ENCODE measurements around the gene CDH4. TPM values are rescaled to one million over a fixed set of nuclear protein-coding genes. Genes with fewer than 3 reads are reported as not detected.
A peak's percentile ranks its signal among the peaks of the same experiment; 100 is the strongest.

Gene CDH4
- total and polyA plus RNA-seq, 2 of the 8 experiments (the other 6 are each of a cell fraction or from before 2014, with no cell fraction given), result 4.3 to 7.9 TPM

GRCh38 chr20:61628480-61628879 is 376.4 kb downstream of the CDH4 start:
- H3K23me2 ChIP-seq (ENCODE audit: low read depth, low read length), result peaks cover 10% of the 10 kb centered on the region; the same call in 1 of the 2 replicates
- H2BK12ac ChIP-seq (ENCODE audit: low read depth, low read length), result 0 out of 2 replicates have a peak overlapping the region, but pooled peaks have one; percentile 27
- H3K4me3 ChIP-seq (ENCODE audit: extremely low read depth in 1 of 4, insufficient read depth in 2 of 4, low read depth in 3 of 4, low read length in 4 of 4), result no peak overlapping the region
- H3K18ac ChIP-seq (ENCODE audit: extremely low read depth, low read length), result no peak overlapping the region
- no peak overlapping the region for H3K56ac ChIP-seq (replicated peaks; ENCODE audit: insufficient read length, low read depth, low read length)
- no peak overlapping the region for H2BK15ac ChIP-seq (ENCODE audit: low read length)
- H2BK5ac ChIP-seq (ENCODE audit: low read depth, low read length), result no peak overlapping the region
- H3K4ac ChIP-seq (replicated peaks; ENCODE audit: insufficient read length, low read depth, low read length), result no peak overlapping the region
- no peaks in the 10 kb centered on the region for H3K79me2 ChIP-seq (ENCODE audit: control insufficient read depth in 1 of 2, insufficient read depth in 2 of 2, low read length in 2 of 2)
- peaks cover 0 to 2% (median 0%) of the 10 kb centered on the region in 4 experiments; a peak in 3 of 7 replicates for H3K27me3 ChIP-seq (replicated peaks in 1 of 4; ENCODE audit: control insufficient read depth in 3 of 4, extremely low read depth in 1 of 4, insufficient read depth in 3 of 4, low read length in 3 of 4)
- WGBS, 2 experiments (ENCODE audit: extremely low coverage in 1 of 2, insufficient coverage in 1 of 2, insufficient read length in 1 of 2, insufficient replicate concordance in 2 of 2, low coverage in 1 of 2, low lambda C conversion rate in 2 of 2, missing lambda C conversion rate in 1 of 2), result 100% methylated on average over 7 of the region's 10 CpGs; no CpG with 5 or more reads in 1 of the 2 experiments
- H4K5ac ChIP-seq (ENCODE audit: insufficient read length, low read depth, low read length), result no peak overlapping the region
- ChIA-PET POLR2A (ENCODE audit: partially characterized antibody) (no interaction called here), CTCF (ENCODE audit: partially characterized antibody) (interaction anchor here (1.4 to 2.3 kb wide), 2 partner anchors 15 to 60 kb away, joined by 3 to 11 read pairs; no protein-coding TSS in a partner anchor)
- H4K8ac ChIP-seq (ENCODE audit: extremely low read depth, insufficient read depth, low read length), result no peak overlapping the region
- no peaks in the 10 kb centered on the region for H3K9me3 ChIP-seq (ENCODE audit: insufficient read depth in 2 of 2, low read depth in 1 of 2, low read length in 1 of 2)
- no peak overlapping the region for H2AK5ac ChIP-seq (ENCODE audit: low read depth, low read length)
- H3K4me2 ChIP-seq (ENCODE audit: insufficient read depth in 1 of 2, low read depth in 2 of 2, low read length in 2 of 2), result no peak overlapping the region
- H3K27ac ChIP-seq (ENCODE audit: low read depth, low read length), result no peak overlapping the region
- no peak overlapping the region for H2BK120ac ChIP-seq (replicated peaks; ENCODE audit: low read depth, low read length)
- no peak overlapping the region for H2BK20ac ChIP-seq (ENCODE audit: low read length)
- H3K23ac ChIP-seq (ENCODE audit: insufficient read length), result no peak overlapping the region
- 0 out of 2 replicates have a peak, but pooled peaks cover 2% of the 10 kb centered on the region for H3K79me1 ChIP-seq (ENCODE audit: low read depth, low read length)
- no peak for FAIRE-seq
- no peaks in the 10 kb centered on the region for H3K4me1 ChIP-seq (replicated peaks in 1 of 4; ENCODE audit: control insufficient read depth in 3 of 4, insufficient read depth in 4 of 4, low read length in 3 of 4)
- no peak overlapping the region for H4K91ac ChIP-seq (replicated peaks; ENCODE audit: insufficient read length, low read length)
- no peaks in the 10 kb centered on the region for H3K36me3 ChIP-seq (ENCODE audit: control insufficient read depth in 2 of 4, insufficient read depth in 4 of 4, low read length in 3 of 4)
- DNase-seq (ENCODE audit: low read depth in 1 of 2, low spot score in 2 of 2), result no peak
- H3K14ac ChIP-seq (ENCODE audit: insufficient read length), result no peak overlapping the region
- H2AFZ ChIP-seq (ENCODE audit: low read length), result no peak overlapping the region
- no peak overlapping the region for H3K9ac ChIP-seq (replicated peaks in 1 of 4; ENCODE audit: extremely low read depth in 1 of 4, low read depth in 3 of 4, low read length in 3 of 4)
- H4K20me1 ChIP-seq (replicated peaks in 1 of 2; ENCODE audit: control insufficient read depth in 1 of 2, insufficient read depth in 2 of 2, low read length in 2 of 2), result peaks cover 2 to 5% of the 10 kb centered on the region in 2 experiments
- TF ChIP-seq RBBP5 (IDR thresholded peaks at IDR 0.05; ENCODE audit: borderline replicate concordance, low read depth, low read length) (no peak), HDAC6 (IDR thresholded peaks at IDR 0.05; ENCODE audit: low read depth, low read length) (no peak), EZH2 (IDR thresholded peaks at IDR 0.05; ENCODE audit: low read depth, low read length, severe bottlenecking) (no peak), CBX8 (IDR thresholded peaks at IDR 0.05; ENCODE audit: borderline replicate concordance, low read depth, low read length) (no peak), PHF8 (conservative IDR thresholded peaks at IDR 0.05; ENCODE audit: low read depth, low read length) (no peak), BACH1 (IDR thresholded peaks at IDR 0.05; ENCODE audit: low read length) (no peak), SP4 (IDR thresholded peaks at IDR 0.05; ENCODE audit: low read length) (no peak), TAF7 (optimal IDR thresholded peaks at IDR 0.05; ENCODE audit: borderline replicate concordance, low read depth, low read length) (no peak)

All from H1 (cell line).